HG03469 (cell line): Measurements from ENCODE around the gene SLC9A9.
"Not testable (repeated sequence)": the region's sequence is repeated elsewhere in the genome, so short reads cannot be mapped to it uniquely, and the experiment has no call there.

Source experiments
- ATAC-seq: cut with Tn5 transposase; IDR thresholded peaks from one replicate; pipeline ENCODE4 v1.9.1; 2021; ENCODE audit warnings: mild to moderate bottlenecking, moderate library complexity, moderate number of reproducible peaks; ENCODE audit not compliant: unreplicated experiment

The SLC9A9 gene

DNA sequence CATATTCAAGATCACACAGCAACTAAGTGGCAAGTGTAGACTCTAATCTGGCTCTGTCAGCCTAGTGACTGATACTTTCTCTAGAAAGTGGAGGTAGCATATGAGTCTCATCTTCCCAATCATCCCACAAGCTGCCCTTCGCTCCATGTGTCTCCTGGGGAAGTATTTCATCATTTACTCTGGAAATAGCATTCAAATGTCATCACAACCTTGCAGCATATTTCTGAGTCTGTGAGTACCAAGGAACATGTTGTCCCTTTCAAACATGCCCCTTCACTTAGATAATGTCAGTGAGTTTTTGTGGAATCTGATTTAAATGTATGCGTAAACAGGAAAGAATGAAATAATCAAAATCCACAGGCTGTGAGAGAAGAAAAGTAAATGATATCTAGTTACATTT is 322.9 kb downstream of the SLC9A9 start:
- ATAC-seq = no peak

DNA sequence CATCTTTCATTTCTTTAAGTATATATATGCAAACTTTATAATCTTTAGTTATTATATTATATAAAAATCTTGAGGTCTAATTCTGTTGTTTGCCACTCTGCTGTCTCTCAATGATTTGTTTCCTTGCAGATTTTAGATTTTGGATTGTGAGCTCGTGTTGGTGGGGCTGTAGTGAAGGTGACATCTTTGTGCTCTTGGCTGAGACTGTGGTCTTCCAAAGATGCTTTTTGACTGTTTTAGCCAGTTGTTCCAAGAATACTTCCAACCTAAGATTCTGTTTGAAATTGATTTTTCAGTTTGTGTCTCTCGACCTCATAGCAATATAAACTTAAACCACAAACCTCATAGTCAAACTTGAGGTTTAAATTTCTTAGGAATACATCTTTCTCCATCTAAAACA is 326.5 kb downstream of the SLC9A9 start:
- ATAC-seq = no peak

- ATAC-seq = not testable (repeated sequence)
Measured at GRCh38 chr3:143517131-143517530, 331.1 kb downstream of the SLC9A9 start.

DNA sequence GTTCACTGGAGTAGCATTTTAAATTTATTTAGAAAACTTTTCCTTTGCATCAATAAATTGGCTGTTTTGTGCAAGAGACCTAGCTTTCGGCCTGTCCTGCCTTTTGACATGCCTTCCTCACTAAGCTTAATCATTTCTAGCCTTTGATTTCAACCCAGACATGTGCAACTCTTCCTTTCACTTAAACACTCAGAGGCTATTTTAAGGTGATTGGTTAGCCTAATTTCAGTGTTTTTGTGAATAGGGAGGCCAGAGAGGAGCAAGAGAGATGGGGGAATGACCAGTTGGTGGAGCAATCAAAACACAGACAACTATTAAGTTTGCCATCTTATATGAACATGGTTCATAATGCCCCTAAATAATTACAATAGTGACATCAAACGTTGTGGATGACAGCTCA is 333.4 kb downstream of the SLC9A9 start:
- no peak for ATAC-seq

DNA sequence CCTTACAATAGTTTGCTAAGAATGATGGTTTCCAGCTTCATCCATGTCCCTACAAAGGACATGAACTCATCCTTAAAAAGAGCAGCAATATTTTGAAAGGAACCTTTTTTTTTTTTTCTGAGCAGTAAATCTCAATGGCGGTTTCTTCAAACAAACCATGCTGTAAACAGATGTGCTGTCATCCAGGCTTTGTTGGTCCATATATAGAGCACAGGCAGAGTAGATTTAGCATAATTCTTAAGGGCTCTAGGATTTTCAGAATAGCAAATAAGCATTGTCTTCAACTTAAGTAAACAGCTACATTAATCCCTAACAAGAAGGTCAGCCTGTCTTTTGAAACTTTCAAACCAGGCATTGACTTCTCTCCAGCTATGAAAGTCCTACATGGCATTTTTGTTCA is 334.2 kb downstream of the SLC9A9 start:
- ATAC-seq = no peak

- ATAC-seq = no peak
Measured at GRCh38 chr3:143511174-143511879, 336.9 kb downstream of the SLC9A9 start.

GRCh38 chr3:143510601-143511000 is 337.7 kb downstream of the SLC9A9 start:
- ATAC-seq = no peak

DNA sequence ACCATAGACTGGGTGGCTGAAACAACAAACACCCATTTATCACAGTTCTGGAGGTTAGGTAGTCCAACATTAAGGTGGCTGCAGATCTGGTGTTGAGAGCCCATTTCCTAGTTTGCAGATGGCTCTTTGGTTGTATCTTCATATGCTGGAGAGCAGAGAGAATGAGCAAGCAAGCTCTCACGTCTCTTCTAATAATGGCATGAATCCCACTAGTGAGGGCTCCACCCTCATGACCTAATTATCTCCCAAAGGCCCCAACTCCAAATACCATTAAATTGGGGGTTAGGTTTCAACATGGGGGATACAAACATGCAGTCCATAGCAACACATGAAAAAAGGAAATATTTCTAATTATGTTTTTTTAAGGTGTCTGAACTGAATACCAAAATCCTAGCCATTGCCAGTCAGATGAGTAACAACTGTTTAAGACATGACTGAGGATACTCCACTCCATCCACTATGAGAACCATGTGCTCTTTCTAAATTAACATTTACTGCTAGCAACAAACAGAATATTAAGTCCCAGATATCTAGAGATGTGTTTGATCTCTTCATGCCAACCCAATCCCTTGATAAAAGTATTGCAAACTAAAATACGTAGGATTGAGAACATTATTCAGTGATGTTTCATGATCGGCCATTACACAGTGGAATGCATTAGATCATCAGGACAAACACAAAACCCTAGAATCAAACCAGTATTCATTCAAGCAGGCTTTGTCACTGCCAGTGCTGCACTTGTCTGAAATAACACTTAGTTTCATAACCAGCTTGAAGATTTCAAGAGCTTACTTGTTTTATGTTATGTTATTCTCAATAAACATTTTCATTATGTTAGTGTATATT is 340.3 kb downstream of the SLC9A9 start:
- no peak for ATAC-seq

- no peak for ATAC-seq
Measured at GRCh38 chr3:143506190-143506589, 342.1 kb downstream of the SLC9A9 start.

GRCh38 chr3:143503325-143503885 is 344.9 kb downstream of the SLC9A9 start:
- ATAC-seq = no peak

GRCh38 chr3:143502081-143502480 is 346.2 kb downstream of the SLC9A9 start:
- no peak for ATAC-seq

DNA sequence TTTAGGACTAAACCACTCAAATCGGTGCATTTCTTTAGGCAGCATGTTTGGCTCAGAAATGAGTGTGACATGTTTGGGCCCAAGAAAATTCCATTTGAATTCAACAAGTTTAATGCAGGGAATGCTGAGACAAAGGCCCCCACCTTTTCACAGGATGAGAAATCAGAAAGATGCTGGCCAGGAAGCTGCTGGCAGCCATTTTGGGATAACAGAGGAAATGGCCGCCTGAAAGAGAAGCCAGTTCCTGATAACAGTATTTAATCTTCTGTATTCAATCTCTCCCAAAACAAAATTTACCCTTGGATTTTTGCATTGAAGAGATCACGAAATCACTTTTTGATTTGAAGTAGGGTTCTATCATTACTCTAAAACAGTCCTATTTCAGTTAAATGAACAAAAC is 350.9 kb downstream of the SLC9A9 start:
- no peak for ATAC-seq

DNA sequence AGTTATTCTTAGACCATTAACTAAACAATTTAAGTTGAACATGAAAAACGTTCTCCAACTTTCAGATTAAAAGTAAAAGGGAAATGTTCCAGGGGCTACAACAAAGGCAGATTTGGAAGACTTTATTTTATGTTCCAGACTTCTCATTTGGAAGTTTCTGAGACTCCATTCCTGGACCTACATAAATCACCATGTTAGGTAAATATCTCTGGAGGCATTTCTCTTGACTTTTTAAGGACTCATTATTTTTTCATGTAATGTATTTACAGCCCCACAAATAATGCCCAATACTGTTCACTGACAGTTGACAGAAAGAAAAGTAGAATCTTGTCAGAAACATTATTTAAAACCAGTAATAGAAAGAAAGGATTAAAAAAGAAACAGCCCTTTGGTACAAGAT is 352.1 kb downstream of the SLC9A9 start:
- no peak for ATAC-seq

GRCh38 chr3:143495527-143495926 is 352.7 kb downstream of the SLC9A9 start:
- ATAC-seq = no peak

- ATAC-seq = no peak
Measured at GRCh38 chr3:143486611-143487010, 361.7 kb downstream of the SLC9A9 start.

GRCh38 chr3:143484846-143485512 is 363.3 kb downstream of the SLC9A9 start:
- no peak for ATAC-seq

- ATAC-seq = peak; percentile 37
Measured at GRCh38 chr3:143483214-143483613, 365.1 kb downstream of the SLC9A9 start.

DNA sequence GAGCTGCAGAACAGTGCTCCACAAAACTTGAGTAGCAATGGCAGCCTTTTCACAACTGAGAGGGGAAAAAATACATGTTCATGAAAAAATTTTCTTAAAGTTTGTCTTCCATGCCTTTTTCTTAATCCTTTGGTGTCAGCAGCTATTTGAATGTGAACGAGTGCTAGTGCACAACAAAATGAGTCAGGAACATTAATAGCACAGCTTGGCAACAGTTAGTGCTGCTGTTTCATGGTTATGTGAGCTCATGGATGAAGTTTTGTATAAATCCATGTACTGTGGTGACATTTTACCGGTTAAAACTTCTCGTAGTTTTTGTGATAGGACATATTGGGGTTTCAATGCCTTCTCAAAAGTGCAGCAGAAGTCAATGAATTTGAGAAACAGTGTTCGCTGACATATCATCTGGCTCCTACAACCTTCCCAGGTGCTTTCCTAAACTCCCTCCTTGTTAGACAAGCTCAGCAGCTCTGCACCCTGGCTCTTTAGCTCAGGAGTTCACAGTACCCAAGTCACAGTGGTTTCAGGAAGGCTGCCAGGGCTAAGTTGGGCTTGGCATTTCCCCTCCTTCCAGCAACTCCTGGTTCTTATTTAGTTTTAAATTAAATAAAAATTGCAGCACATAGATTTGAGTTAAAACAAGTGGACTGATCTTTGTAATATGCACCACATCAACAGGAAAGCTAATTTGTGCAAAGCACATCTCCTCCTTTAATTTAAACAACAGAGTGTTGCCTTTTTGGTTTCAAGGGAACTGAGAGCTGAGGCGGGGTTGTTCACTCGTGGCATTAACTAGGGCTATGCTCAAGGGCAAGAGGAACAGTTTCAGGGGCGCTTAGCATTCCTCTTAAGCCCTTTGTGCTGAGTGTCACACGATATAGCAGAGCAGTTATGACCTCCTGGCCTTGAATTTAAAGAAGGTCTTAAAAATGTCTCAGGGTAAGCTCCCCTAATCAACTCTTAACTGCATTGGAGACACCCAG is 365.9 kb downstream of the SLC9A9 start:
- no peak for ATAC-seq

DNA sequence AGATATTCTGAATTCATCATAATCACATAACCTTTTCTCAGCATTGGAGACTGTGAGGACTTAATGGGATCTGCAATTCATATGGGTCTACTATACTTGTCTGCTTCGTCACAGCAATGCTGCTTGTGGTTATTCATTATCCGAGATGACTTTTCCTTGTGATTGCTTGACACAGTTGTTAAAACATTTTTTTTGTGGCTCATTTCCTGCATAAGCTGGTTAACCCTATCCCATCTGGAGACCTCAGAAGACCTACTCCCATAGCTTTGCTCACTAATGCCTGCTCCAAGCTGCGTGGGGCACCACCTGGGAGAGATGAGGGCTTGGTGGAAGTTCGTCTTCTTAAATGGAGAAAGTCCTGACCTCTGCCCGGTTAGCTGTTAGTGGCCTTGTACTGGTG is 367.9 kb downstream of the SLC9A9 start:
- no peak for ATAC-seq

- no peak for ATAC-seq
Measured at GRCh38 chr3:143479727-143480126, 368.5 kb downstream of the SLC9A9 start.
